ENCODE results near the gene MYBPH.

The MYBPH gene

GRCh38 chr1:203217668-203218067 is 42.0 kb upstream of the MYBPH start:
- no peak for TF ChIP-seq CTCF (IDR thresholded peaks at IDR 0.05)
- DNase-seq, result no peak
- Mint-ChIP-seq H3K36me3 (ENCODE audit: low read depth) (no peaks in the 10 kb centered on the region), H3K27ac (no peak overlapping the region), H3K4me3 (no peak overlapping the region), H3K9me3 (no peaks in the 10 kb centered on the region), H3K27me3 (ENCODE audit: low read depth, poor library complexity) (peaks cover 40% of the 10 kb centered on the region), H3K4me1 (peaks cover 17% of the 10 kb centered on the region)

- Mint-ChIP-seq H3K4me3 (no peak overlapping the region), H3K9me3 (no peaks in the 10 kb centered on the region), H3K4me1 (peaks cover 17% of the 10 kb centered on the region), H3K36me3 (ENCODE audit: low read depth) (no peaks in the 10 kb centered on the region), H3K27me3 (ENCODE audit: low read depth, poor library complexity) (peaks cover 40% of the 10 kb centered on the region), H3K27ac (no peak overlapping the region)
- DNase-seq, result no peak
- TF ChIP-seq CTCF (IDR thresholded peaks at IDR 0.05), result no peak
Measured at GRCh38 chr1:203217139-203217655, 41.6 kb upstream of the MYBPH start.

- no peaks in the 10 kb centered on the region for H3K9me3 Mint-ChIP-seq
- H3K4me3 Mint-ChIP-seq, result no peak overlapping the region
- TF ChIP-seq CTCF (IDR thresholded peaks at IDR 0.05), result peak; percentile 75
- no peak overlapping the region for H3K27ac Mint-ChIP-seq
- DNase-seq, result peak; percentile 73
- H3K36me3 Mint-ChIP-seq (ENCODE audit: low read depth), result no peaks in the 10 kb centered on the region
- peaks cover 17% of the 10 kb centered on the region for H3K4me1 Mint-ChIP-seq
- peaks cover 40% of the 10 kb centered on the region for H3K27me3 Mint-ChIP-seq (ENCODE audit: low read depth, poor library complexity)
Measured at GRCh38 chr1:203216274-203217138, 40.9 kb upstream of the MYBPH start.

- peaks cover 44% of the 10 kb centered on the region for H3K27me3 Mint-ChIP-seq (ENCODE audit: low read depth, poor library complexity)
Measured at GRCh38 chr1:203215573-203215972, 39.9 kb upstream of the MYBPH start.

DNA sequence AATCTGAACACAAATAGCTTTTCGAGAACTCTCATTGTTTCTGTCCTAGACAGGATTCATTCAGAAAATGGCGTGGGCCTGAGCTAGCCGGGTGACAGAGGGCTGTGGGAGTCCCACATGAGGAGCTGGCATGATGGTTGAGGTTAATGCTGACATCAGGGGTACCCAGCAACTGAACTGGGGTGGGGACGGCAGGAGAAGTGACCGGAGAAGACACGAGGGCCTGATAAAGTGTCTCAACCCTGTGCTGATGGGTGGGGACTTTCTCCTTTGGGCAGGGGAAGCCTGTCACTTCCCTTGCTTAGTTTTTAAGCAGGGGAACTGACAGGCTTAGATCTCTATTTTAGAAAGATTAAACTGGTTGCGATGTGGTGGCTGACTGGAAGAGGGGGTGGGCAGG is 39.2 kb upstream of the MYBPH start:
- no peak for DNase-seq
- H3K4me1 Mint-ChIP-seq, result peaks cover 17% of the 10 kb centered on the region
- H3K9me3 Mint-ChIP-seq, result no peaks in the 10 kb centered on the region
- no peak for TF ChIP-seq CTCF (IDR thresholded peaks at IDR 0.05)
- no peaks in the 10 kb centered on the region for H3K36me3 Mint-ChIP-seq (ENCODE audit: low read depth)
- H3K27ac Mint-ChIP-seq, result no peak overlapping the region
- H3K4me3 Mint-ChIP-seq, result no peak overlapping the region
- H3K27me3 Mint-ChIP-seq (ENCODE audit: low read depth, poor library complexity), result peaks cover 42% of the 10 kb centered on the region

More at GRCh38 chr1:203215573-203215972, 39.9 kb upstream of the MYBPH start:
- no peak for DNase-seq
- no peak overlapping the region for H3K27ac Mint-ChIP-seq
- TF ChIP-seq CTCF (IDR thresholded peaks at IDR 0.05), result no peak
- H3K36me3 Mint-ChIP-seq (ENCODE audit: low read depth), result no peaks in the 10 kb centered on the region
- H3K4me3 Mint-ChIP-seq, result no peak overlapping the region
- H3K4me1 Mint-ChIP-seq, result peaks cover 17% of the 10 kb centered on the region
- no peaks in the 10 kb centered on the region for H3K9me3 Mint-ChIP-seq
